HG02678 (cell line): Measurements from ENCODE around the gene ANK2.

ENCODE experiments used
- ATAC-seq: cut with Tn5 transposase; IDR thresholded peaks from one replicate; pipeline ENCODE4 v1.9.1; 2021; ENCODE audit warnings: mild to moderate bottlenecking, moderate library complexity; ENCODE audit not compliant: unreplicated experiment

ANK2 gene

DNA sequence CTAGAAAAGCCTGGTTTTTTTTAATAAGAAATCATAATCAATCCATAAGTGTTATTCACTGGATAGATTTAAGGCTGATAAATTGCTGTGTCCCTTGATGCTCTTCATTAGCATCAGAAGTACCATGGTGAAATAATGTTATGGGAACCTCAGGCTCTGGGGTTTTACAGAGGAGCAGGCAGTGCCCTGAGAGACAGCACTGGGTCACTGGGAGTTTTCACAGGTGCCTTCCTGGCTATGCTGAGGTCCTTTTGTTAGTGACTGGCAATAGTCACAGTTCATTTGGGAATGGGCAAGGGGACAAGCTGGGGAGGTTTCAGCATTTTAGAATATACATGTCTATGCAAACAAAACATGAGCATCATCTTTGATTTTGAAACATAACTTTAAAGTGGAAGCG lies 38.6 kb downstream of the ANK2 start:
- no peak for ATAC-seq

DNA sequence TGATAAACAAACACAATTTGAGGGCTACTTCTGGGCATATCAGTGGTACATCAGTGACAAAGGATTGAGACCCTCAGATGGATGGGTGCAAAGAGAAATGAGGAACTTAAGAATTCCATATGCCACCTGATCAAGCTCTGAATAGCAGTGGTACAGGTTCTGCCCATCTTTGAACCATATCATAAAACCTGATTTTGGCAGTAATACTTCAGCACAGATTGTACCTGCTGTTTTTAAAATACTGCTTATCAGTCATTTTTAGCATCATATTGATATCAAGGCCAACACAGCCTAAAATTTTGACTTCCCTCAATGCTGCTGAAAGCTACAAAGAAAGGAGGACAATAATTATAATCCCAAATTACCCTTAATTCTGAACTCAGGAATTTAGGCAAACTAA lies 41.5 kb downstream of the ANK2 start:
- no peak for ATAC-seq

- ATAC-seq: no peak
Observed at GRCh38 chr4:113094331-113094730, 44.9 kb downstream of the ANK2 start.

GRCh38 chr4:113094802-113095201 lies 45.3 kb downstream of the ANK2 start:
- no peak for ATAC-seq

DNA sequence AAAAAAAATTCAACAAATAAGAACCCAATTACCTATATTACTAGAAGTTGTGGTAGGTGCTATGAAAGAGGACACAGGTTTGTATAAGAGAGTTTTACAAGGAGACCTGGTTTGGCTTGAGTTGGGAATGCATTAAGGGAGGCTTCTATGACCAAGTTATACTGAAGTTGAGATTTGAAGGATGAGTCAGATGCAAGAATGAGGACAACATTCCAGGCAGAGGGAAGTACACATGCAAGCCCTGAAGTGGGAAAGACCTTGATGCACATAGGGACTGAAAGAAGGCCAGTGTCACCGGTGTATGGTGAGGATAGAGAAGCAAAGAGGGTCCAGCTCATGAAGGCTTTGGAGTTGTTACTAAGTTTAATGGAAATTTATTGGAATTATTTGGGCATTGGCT lies 52.2 kb downstream of the ANK2 start:
- ATAC-seq: no peak

- no peak for ATAC-seq
Observed at GRCh38 chr4:113103556-113103955, 54.1 kb downstream of the ANK2 start.

GRCh38 chr4:113106108-113106507 lies 56.7 kb downstream of the ANK2 start:
- ATAC-seq: no peak

GRCh38 chr4:113109106-113109718 lies 59.8 kb downstream of the ANK2 start:
- no peak for ATAC-seq

- no peak for ATAC-seq
Observed at GRCh38 chr4:113112338-113112978, 63.0 kb downstream of the ANK2 start.

- no peak for ATAC-seq
Observed at GRCh38 chr4:113113151-113113550, 63.7 kb downstream of the ANK2 start.

GRCh38 chr4:113114884-113115283 lies 65.4 kb downstream of the ANK2 start:
- ATAC-seq: no peak

GRCh38 chr4:113116414-113117357 lies 67.2 kb downstream of the ANK2 start:
- ATAC-seq: no peak

DNA sequence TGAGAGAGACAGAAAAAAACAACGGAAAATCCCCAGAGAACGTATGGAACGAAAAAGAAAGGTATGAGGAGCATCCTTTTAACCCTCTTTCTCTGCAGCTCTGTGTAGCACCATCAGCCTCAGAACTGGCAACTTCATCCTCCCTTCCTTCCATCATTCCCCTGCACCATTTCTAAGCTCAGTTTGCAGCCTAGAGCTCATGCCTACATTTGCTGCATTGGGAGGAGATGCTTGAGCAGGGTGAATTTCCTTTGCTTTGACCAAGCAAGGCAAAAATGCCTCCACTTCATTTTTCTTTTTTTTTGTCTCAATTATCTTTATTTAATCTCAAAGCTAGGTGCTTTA lies 67.9 kb downstream of the ANK2 start:
- no peak for ATAC-seq

DNA sequence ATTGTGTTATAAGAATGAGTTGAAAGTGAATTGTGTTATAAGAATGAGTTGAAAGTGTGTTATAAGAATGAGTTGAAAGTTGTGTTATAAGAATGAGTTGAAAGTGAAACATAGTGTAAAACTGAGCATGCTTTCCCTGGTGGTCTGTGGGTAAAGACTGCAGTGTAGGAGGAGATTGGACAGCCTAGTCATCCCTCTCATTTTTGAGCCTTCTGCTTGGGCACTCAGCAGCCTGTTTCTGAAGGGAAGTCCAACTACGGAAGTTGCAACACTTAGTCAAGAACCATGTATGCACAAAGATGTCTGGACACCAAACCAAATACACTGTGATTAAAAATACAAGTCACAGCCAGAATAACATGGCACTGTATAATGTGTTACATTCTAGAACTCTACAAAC lies 72.6 kb downstream of the ANK2 start:
- no peak for ATAC-seq

- no peak for ATAC-seq
Observed at GRCh38 chr4:113125418-113125817, 76.0 kb downstream of the ANK2 start.

DNA sequence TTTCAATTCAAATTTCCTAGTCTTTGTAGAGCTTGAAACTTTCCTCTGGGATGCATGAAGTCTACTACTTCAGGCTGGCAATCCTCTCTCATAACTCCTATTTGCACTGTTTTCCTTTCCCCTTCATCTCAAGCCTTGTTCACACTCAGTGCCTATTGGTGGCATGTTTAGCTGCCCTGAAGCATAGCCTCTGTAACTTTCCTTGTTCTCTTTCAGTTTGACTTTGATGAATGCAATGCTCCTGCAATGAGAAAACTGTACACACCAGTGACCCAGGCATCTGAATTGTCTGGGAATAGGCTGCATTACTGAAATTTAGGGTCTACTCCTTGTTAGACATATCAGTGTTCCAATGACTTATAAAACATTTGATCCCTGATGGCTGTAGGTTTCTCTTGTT lies 81.7 kb downstream of the ANK2 start:
- no peak for ATAC-seq

GRCh38 chr4:113131621-113132020 lies 82.2 kb downstream of the ANK2 start:
- ATAC-seq: no peak

- ATAC-seq: no peak
Observed at GRCh38 chr4:113141901-113142346, 92.5 kb downstream of the ANK2 start.

DNA sequence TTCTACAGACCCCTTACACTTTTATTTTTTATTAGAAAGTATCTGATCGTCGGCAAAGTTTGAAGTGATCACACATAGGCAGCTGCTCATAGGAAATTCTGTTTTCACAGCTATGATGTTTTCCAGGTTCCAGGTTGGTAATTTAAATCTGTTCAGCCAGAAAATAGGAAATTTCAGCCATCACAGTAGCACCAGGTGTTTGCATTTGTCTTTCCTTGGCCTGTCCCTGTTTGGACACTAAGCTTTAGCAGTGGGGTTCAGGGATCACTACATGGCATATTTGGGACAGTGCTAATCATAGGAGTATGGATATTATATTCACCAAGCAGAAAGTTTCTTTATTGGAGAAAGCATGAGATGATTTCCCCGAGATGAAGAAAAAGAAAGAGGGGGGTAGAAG lies 92.9 kb downstream of the ANK2 start:
- ATAC-seq: no peak

- ATAC-seq: no peak
Observed at GRCh38 chr4:113144091-113144490, 94.6 kb downstream of the ANK2 start.

DNA sequence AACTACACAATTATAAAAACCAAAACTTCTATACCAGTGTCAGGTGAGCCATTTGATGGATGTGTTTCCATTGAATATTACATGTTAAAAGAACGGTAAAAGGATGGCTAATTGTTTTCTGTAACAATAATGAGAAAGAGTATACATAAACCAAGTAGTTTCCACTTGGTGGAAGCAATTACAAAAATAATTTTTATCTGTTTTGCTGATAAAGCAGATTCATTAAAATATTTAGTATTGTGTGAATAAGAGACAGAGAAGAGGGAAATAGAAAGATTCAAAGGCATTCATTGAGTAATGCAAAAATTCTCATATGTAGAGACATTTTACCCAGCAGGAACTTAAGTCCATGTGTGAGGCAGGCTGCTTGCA lies 95.7 kb downstream of the ANK2 start:
- ATAC-seq: no peak
